ENCODE results near the gene IGSF3.

The IGSF3 gene

GRCh38 chr1:116676291-116676690, 8.8 kb upstream of the IGSF3 start:
- Histone ChIP-seq H3F3A (ENCODE audit: insufficient read depth, low read length) (no peaks in the 10 kb centered on the region), H3K36me3 (replicated peaks; ENCODE audit: insufficient read depth, low read length) (no peaks in the 10 kb centered on the region), H3K27me3 (replicated peaks; ENCODE audit: insufficient read depth, low read length) (no peaks in the 10 kb centered on the region), H3K9ac (ENCODE audit: low read length) (no peak overlapping the region), H2AFZ (ENCODE audit: low read length) (no peak overlapping the region), H3K4me3 (ENCODE audit: low read length) (no peak overlapping the region), H3K4me1 (ENCODE audit: low read length) (no peaks in the 10 kb centered on the region), H3K4me2 (ENCODE audit: low read depth, low read length) (no peak overlapping the region), H3K9me2 (replicated peaks; ENCODE audit: insufficient read depth, low read length) (no peaks in the 10 kb centered on the region), H3K9me3 (replicated peaks; ENCODE audit: insufficient read depth, low read length) (no peaks in the 10 kb centered on the region), H3K27ac (ENCODE audit: low read length) (no peak overlapping the region), H3K79me2 (ENCODE audit: low read length) (no peaks in the 10 kb centered on the region), H4K20me1 (ENCODE audit: insufficient read depth, low read length) (no peaks in the 10 kb centered on the region)
- TF ChIP-seq CTCF (IDR thresholded peaks at IDR 0.05; ENCODE audit: low read length) (no peak), EZH2 (optimal IDR thresholded peaks at IDR 0.05; ENCODE audit: low read depth, low read length) (no peak), EZH2phosphoT487 (IDR thresholded peaks at IDR 0.05; ENCODE audit: low read length) (no peak)
- no peak for DNase-seq

DNA sequence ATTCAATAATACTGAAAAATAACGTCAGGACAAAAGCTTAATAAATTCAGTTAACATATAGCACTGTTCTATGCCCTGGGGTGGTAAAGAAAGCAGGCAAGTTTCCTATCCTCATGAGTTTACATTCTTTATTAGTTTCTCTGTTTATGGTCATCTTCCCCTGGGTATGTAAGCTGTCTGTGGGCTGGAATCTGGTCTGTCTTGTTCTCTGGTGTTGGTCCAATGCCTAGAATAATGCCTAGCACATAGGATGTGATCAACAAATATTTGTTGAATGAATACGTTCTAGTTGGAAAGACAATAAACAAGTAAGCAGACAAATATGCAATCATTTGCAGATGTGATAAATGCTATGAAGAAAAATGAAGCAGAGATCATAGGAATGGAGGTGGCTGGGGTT, 7.2 kb upstream of the IGSF3 start:
- Histone ChIP-seq H3K4me1 (ENCODE audit: low read length) (no peaks in the 10 kb centered on the region), H3K9me3 (replicated peaks; ENCODE audit: insufficient read depth, low read length) (no peaks in the 10 kb centered on the region), H3K27ac (ENCODE audit: low read length) (no peak overlapping the region), H3K36me3 (replicated peaks; ENCODE audit: insufficient read depth, low read length) (no peaks in the 10 kb centered on the region), H3K4me3 (ENCODE audit: low read length) (no peak overlapping the region), H3K27me3 (replicated peaks; ENCODE audit: insufficient read depth, low read length) (no peaks in the 10 kb centered on the region), H3K79me2 (ENCODE audit: low read length) (no peaks in the 10 kb centered on the region), H3K9me2 (replicated peaks; ENCODE audit: insufficient read depth, low read length) (no peaks in the 10 kb centered on the region), H2AFZ (ENCODE audit: low read length) (no peak overlapping the region), H3K4me2 (ENCODE audit: low read depth, low read length) (no peak overlapping the region), H3F3A (ENCODE audit: insufficient read depth, low read length) (no peaks in the 10 kb centered on the region), H3K9ac (ENCODE audit: low read length) (no peak overlapping the region), H4K20me1 (ENCODE audit: insufficient read depth, low read length) (no peaks in the 10 kb centered on the region)
- no peak for DNase-seq
- no peak for TF ChIP-seq EZH2 (optimal IDR thresholded peaks at IDR 0.05; ENCODE audit: low read depth, low read length)
- TF ChIP-seq CTCF (IDR thresholded peaks at IDR 0.05; ENCODE audit: low read length): no peak
- TF ChIP-seq EZH2phosphoT487 (IDR thresholded peaks at IDR 0.05; ENCODE audit: low read length): no peak

GRCh38 chr1:116674011-116674531, 6.5 kb upstream of the IGSF3 start:
- H4K20me1 ChIP-seq (ENCODE audit: insufficient read depth, low read length): no peaks in the 10 kb centered on the region
- no peak overlapping the region for H3K9ac ChIP-seq (ENCODE audit: low read length)
- H3K9me3 ChIP-seq (replicated peaks; ENCODE audit: insufficient read depth, low read length): no peaks in the 10 kb centered on the region
- no peak overlapping the region for H3K27ac ChIP-seq (ENCODE audit: low read length)
- no peaks in the 10 kb centered on the region for H3F3A ChIP-seq (ENCODE audit: insufficient read depth, low read length)
- no peaks in the 10 kb centered on the region for H3K9me2 ChIP-seq (replicated peaks; ENCODE audit: insufficient read depth, low read length)
- no peaks in the 10 kb centered on the region for H3K36me3 ChIP-seq (replicated peaks; ENCODE audit: insufficient read depth, low read length)
- no peak overlapping the region for H3K4me3 ChIP-seq (ENCODE audit: low read length)
- H3K4me2 ChIP-seq (ENCODE audit: low read depth, low read length): no peak overlapping the region
- H3K79me2 ChIP-seq (ENCODE audit: low read length): no peaks in the 10 kb centered on the region
- TF ChIP-seq EZH2 (optimal IDR thresholded peaks at IDR 0.05; ENCODE audit: low read depth, low read length) (no peak), CTCF (IDR thresholded peaks at IDR 0.05; ENCODE audit: low read length) (no peak), EZH2phosphoT487 (IDR thresholded peaks at IDR 0.05; ENCODE audit: low read length) (no peak)
- no peaks in the 10 kb centered on the region for H3K27me3 ChIP-seq (replicated peaks; ENCODE audit: insufficient read depth, low read length)
- no peaks in the 10 kb centered on the region for H3K4me1 ChIP-seq (ENCODE audit: low read length)
- DNase-seq: no peak
- no peak overlapping the region for H2AFZ ChIP-seq (ENCODE audit: low read length)

Data from MM.1S (cell line).